Middle frontal gyrus (tissue), 1 donor: ENCODE measurements around the gene RWDD3.

Source experiments
- DNase-seq: peaks from one replicate; pipeline ENCODE4 v3.0.0-alpha.2; 2015; ENCODE audit warnings: low spot score; ENCODE audit errors: extremely low spot score

RWDD3 gene

GRCh38 chr1:95233737-95234500, at the start of gene RWDD3:
RWDD3 (plus strand) TSS chr1:95234210; CDS start chr1:95234231, 21 bp downstream.
- peak; percentile 83 for DNase-seq

GRCh38 chr1:95186149-95186548, 47.9 kb upstream of the RWDD3 start:
- DNase-seq, result no peak

- DNase-seq, result no peak
Observed at GRCh38 chr1:95193591-95193990, 40.4 kb upstream of the RWDD3 start.

- no peak for DNase-seq
Observed at GRCh38 chr1:95195046-95195445, 39.0 kb upstream of the RWDD3 start.

- DNase-seq, result no peak
Observed at GRCh38 chr1:95196017-95196416, 38.0 kb upstream of the RWDD3 start.

- no peak for DNase-seq
Observed at GRCh38 chr1:95197616-95198252, 36.3 kb upstream of the RWDD3 start.

GRCh38 chr1:95201905-95202304, 32.1 kb upstream of the RWDD3 start:
- DNase-seq, result no peak

- DNase-seq, result no peak
Observed at GRCh38 chr1:95203908-95204437, 30.0 kb upstream of the RWDD3 start.

GRCh38 chr1:95206514-95206913, 27.5 kb upstream of the RWDD3 start:
- DNase-seq, result no peak

- no peak for DNase-seq
Observed at GRCh38 chr1:95207223-95207935, 26.6 kb upstream of the RWDD3 start.

GRCh38 chr1:95208876-95209275, 25.1 kb upstream of the RWDD3 start:
- DNase-seq, result no peak

- no peak for DNase-seq
Observed at GRCh38 chr1:95209291-95209690, 24.7 kb upstream of the RWDD3 start.

GRCh38 chr1:95216292-95216990, 17.6 kb upstream of the RWDD3 start:
- no peak for DNase-seq

GRCh38 chr1:95217371-95217770, 16.6 kb upstream of the RWDD3 start:
- no peak for DNase-seq

GRCh38 chr1:95219407-95219806, 14.6 kb upstream of the RWDD3 start:
- no peak for DNase-seq

- no peak for DNase-seq
Observed at GRCh38 chr1:95221306-95221705, 12.7 kb upstream of the RWDD3 start.

- no peak for DNase-seq
Observed at GRCh38 chr1:95222629-95223028, 11.4 kb upstream of the RWDD3 start.

GRCh38 chr1:95223110-95223509, 10.9 kb upstream of the RWDD3 start:
- no peak for DNase-seq

GRCh38 chr1:95226781-95227660, 7.0 kb upstream of the RWDD3 start:
- no peak for DNase-seq

GRCh38 chr1:95229037-95229436, 5.0 kb upstream of the RWDD3 start:
- DNase-seq, result no peak
